MG63 (cell line): Measurements from ENCODE around the gene ST3GAL6. TPM values are rescaled to one million over a fixed set of nuclear protein-coding genes. Genes with fewer than 3 reads are reported as not detected.

Experiments
- DNase-seq: peaks from one replicate; pipeline ENCODE4 v3.0.0-alpha.2; 2020
- H3K27me3 ChIP-seq: fragments of 250-450 bp; sonication (Bioruptor Pico); 2 replicates; pipeline ENCODE4 v1.5.1; 2020; ENCODE audit warnings: mild to moderate bottlenecking, moderate library complexity
- H3K36me3 ChIP-seq: fragments of 250-450 bp; sonication (Bioruptor Pico); 2 replicates; pipeline ENCODE4 v1.5.1; 2020; ENCODE audit warnings: mild to moderate bottlenecking, moderate library complexity
- H3K4me3 ChIP-seq: fragments of 250-450 bp; sonication (Bioruptor Pico); 2 replicates; pipeline ENCODE4 v1.5.1; 2020; ENCODE audit warnings: mild to moderate bottlenecking, moderate library complexity
- H3K9me3 ChIP-seq: fragments of 250-450 bp; sonication (Bioruptor Pico); 2 replicates; pipeline ENCODE4 v1.5.1; 2020; ENCODE audit warnings: mild to moderate bottlenecking, moderate library complexity
- total RNA-seq: library from RNA; depleted of rRNA; stranded (reverse); fragments of >200 nt; shearing (Covaris generic); gene quantifications from 2 replicates; pipeline ENCODE4 v1.2.3, GENCODE V29; 2014; ENCODE audit warnings: low replicate concordance

Gene ST3GAL6
- total RNA-seq, 1 experiment from 2014 or later = 1.4 TPM

DNA sequence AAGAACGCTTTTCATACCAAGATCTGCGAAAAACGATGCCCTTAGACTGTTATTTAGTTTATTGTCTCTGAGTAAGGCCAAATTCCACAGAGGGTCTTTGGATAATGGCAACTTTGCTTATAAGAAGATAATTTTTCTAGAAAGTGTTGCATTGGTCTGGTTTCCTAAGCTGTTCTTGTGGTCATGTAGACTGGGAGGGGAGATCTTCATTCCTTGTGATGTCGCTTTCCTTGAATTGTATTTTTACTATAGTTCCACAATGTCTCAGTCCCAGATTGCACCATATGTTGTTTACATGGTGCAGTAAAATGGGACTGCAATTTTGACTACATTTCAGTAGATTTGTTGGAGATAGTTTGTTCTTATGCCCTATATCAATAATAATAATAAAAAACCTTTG, 28.8 kb upstream of the ST3GAL6 start:
- Histone ChIP-seq H3K27me3 (no peaks in the 10 kb centered on the region; the same call in 1 of the 2 replicates), H3K36me3 (no peaks in the 10 kb centered on the region), H3K4me3 (peak overlapping the region; percentile 70; the same call in 1 of the 2 replicates), H3K9me3 (no peaks in the 10 kb centered on the region)
- DNase-seq = no peak

DNA sequence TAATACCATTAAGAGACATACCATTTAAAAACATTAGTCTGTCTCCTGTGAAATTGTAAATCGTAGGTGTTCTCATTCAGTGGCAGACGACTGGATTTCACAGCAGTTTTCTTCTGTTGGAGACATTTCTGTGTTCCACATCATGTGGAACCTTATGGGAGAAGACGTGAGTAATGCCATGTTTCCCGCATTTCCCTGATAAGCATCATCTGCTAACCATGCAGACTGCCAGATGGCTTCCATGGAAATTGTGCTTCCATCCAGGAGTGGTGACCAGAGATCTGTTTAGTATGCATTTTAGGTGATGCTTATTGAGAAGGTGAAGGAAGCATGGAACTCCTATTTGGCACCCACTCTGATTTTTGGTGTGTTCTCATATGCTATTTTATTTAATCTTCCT, 28.4 kb upstream of the ST3GAL6 start:
- H3K4me3 ChIP-seq = no peak overlapping the region
- no peaks in the 10 kb centered on the region; the same call in 1 of the 2 replicates for H3K27me3 ChIP-seq
- no peaks in the 10 kb centered on the region for H3K36me3 ChIP-seq
- H3K9me3 ChIP-seq = no peaks in the 10 kb centered on the region
- no peak for DNase-seq

DNA sequence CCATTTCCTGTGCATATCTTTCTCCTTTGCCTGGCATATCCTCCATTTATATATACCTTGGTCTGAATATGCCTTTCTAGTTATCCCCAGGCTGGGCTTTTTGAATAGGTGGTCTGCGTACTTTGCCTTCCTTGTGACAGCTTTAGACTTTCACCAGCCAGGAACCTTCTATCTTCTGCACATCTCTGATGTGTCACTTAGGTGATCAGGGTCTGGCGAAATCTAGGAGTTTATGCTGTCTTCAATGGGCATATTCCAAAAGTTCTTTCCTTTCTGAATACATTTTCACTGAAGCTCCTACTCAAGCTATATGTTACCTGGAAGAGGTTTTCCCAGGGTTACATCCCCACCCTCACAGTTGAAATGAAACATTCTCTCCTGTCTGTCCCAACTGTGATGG, 27.8 kb upstream of the ST3GAL6 start:
- DNase-seq = no peak
- H3K27me3 ChIP-seq = no peaks in the 10 kb centered on the region; the same call in 1 of the 2 replicates
- no peaks in the 10 kb centered on the region for H3K9me3 ChIP-seq
- no peaks in the 10 kb centered on the region for H3K36me3 ChIP-seq
- no peak overlapping the region for H3K4me3 ChIP-seq

DNA sequence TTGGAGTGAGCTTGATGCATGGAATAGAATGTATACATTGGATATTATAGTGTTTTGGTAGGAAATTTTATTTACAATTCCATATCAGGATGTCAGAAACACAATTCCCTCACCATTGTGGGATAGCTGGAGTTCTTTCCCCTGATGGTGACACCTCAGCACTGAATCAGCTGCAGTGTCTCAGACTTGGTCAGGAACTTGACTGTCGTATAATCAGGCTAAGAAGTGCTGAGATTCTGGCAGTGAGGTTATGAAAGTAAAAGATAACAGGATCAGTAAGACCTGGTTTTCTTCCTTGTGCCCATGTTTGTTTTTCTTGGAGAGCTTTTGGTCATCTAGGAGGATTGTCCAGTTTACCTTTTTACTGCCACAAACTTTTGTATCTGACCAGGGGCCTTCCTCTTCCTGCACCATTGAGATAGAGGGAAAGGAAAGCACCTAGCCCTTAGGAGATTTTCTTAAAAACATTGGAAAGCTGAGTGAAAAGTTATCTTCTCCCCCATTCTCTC, 27.3 kb upstream of the ST3GAL6 start:
- no peaks in the 10 kb centered on the region for H3K9me3 ChIP-seq
- no peak for DNase-seq
- H3K27me3 ChIP-seq = no peaks in the 10 kb centered on the region; the same call in 1 of the 2 replicates

DNA sequence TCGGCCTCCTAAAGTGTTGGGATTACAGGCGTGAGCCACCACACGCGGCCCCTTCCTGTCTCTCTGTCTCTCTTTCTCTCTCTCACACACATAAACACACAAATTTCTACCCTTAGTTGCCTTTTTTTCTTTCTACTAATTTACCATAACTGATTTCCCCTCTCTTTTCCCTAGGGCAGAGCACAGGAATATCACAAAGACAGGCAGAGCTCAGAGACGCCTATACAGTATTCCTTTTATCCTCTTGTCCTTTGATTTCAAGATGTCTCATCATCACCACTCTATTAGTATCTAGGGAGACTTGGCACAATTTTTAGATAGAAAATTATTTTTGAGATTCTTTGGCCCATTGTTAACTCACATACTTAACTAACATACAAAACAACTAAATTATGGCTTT, 25.8 kb upstream of the ST3GAL6 start:
- no peaks in the 10 kb centered on the region for H3K27me3 ChIP-seq
- no peaks in the 10 kb centered on the region for H3K36me3 ChIP-seq

More for the DNA sequence above, 27.3 kb upstream of the ST3GAL6 start:
- H3K4me3 ChIP-seq = no peak overlapping the region
- H3K36me3 ChIP-seq = no peaks in the 10 kb centered on the region

DNA sequence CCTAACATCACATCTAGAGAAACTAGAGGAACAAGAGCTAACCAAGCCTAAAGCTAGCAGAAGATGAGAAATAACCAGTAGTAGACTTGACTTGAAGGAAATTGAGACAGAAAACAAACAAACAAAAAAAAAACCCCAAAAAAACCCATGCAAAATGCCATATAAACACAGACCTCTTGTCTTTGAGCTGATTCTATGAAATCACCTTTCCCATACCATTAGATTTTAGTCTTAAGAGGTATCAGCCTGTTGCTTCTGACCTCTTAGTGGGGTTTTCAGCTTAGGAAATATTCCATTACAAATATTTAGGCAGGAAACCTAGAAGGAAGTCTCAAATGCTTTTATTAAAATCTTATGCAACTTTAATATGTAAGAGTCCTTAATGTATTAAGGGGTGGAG, 23.9 kb upstream of the ST3GAL6 start:
- Histone ChIP-seq H3K27me3 (no peaks in the 10 kb centered on the region), H3K4me3 (no peak overlapping the region), H3K9me3 (no peaks in the 10 kb centered on the region), H3K36me3 (no peaks in the 10 kb centered on the region)
- DNase-seq = no peak

More for the DNA sequence above, 25.8 kb upstream of the ST3GAL6 start:
- no peak overlapping the region for H3K4me3 ChIP-seq
- no peaks in the 10 kb centered on the region for H3K9me3 ChIP-seq
- DNase-seq = no peak

DNA sequence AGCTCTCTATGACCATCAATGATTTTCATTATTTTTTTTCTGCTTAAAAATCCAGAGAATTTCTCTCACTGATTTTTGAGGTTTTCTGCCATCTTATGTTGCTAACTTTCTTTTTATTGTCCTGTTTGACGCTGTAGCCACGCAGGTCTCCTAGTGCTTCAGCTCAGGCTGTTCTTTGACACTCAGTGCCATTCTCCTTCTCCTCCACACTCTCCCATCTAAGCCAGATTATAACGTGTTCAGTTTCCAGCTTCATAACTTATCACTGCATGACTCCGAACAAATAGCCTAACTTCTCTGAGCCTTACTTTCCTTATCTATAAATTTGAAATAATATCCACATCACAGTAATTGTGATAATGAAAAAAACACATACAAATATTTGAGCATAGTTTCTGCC, 22.8 kb upstream of the ST3GAL6 start:
- H3K27me3 ChIP-seq = no peaks in the 10 kb centered on the region
- no peak overlapping the region for H3K4me3 ChIP-seq
- H3K9me3 ChIP-seq = no peaks in the 10 kb centered on the region
- H3K36me3 ChIP-seq = no peaks in the 10 kb centered on the region
- no peak for DNase-seq

DNA sequence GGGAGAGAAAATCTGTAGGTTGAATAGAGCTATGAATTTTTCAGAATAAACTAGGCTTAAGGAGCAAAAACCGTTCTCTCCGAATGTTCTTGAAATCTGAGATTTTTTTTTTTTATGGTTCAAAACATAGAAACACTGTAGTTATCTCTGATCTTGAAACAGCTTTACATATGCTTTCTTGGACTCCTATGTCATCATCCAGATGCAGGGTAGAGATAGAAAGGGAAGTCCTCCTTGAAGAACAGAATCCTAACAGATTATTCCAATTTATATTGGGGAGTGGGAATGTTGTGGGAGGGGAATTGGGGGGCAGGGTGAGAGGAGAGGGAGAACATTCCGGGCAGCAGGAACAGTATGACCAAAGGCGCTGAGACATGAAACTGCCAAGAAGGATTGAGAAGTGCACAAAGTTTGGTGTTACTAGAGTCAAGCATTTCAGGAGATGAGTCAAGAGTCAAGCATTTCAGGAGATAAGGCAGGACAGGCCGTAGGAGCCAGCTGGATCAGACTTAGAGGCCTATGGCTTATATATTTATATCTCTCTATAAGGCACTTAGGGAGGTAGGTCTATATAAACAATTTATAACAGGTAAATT, 21.9 kb upstream of the ST3GAL6 start:
- H3K27me3 ChIP-seq = no peaks in the 10 kb centered on the region
- no peaks in the 10 kb centered on the region for H3K36me3 ChIP-seq
- H3K9me3 ChIP-seq = no peaks in the 10 kb centered on the region
- no peak overlapping the region for H3K4me3 ChIP-seq
- peak; percentile 26 for DNase-seq

DNA sequence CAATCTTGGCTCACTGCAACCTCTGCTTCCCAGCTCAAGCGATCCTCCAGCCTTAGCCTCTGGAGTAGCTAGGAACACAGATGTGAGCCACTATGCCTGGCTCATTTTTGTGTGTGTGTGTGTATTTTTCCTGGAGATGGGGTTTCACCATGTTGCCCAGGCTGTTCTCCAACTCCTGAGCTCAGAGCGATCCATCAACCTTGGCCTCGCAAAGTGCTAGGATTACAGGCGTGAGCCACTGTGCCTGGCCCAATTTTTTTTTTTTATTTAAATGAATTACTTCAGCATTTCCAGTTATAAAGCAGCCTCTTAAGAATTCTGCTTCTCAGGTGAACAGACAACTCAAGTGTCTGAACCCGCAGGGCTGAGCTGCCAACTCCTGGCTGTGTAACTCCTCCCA, 20.1 kb upstream of the ST3GAL6 start:
- no peak for DNase-seq
- no peaks in the 10 kb centered on the region for H3K27me3 ChIP-seq
- no peaks in the 10 kb centered on the region for H3K9me3 ChIP-seq
- no peak overlapping the region for H3K4me3 ChIP-seq
- no peaks in the 10 kb centered on the region for H3K36me3 ChIP-seq

DNA sequence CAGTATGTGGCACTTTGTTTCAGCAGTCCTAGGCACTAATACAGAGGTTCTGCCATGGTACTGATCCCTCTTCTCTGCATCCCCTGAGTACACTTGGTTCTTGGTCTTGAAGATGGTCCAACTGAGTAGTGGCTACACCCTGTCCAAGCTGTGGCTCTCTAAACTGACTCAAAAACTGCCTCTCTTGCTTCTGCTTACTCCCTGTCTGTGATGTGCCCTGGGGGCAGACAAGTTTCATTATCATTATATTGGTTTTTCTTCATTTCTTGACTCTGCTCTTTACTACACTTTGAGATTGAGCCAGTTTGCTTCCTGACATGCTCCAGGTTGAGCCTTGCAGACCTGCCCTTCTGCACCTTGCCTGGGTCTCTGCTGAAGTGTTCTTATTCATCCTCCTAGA, 18.9 kb upstream of the ST3GAL6 start:
- H3K27me3 ChIP-seq = no peaks in the 10 kb centered on the region
- H3K4me3 ChIP-seq = no peak overlapping the region
- no peaks in the 10 kb centered on the region for H3K9me3 ChIP-seq
- no peaks in the 10 kb centered on the region for H3K36me3 ChIP-seq
- no peak for DNase-seq

DNA sequence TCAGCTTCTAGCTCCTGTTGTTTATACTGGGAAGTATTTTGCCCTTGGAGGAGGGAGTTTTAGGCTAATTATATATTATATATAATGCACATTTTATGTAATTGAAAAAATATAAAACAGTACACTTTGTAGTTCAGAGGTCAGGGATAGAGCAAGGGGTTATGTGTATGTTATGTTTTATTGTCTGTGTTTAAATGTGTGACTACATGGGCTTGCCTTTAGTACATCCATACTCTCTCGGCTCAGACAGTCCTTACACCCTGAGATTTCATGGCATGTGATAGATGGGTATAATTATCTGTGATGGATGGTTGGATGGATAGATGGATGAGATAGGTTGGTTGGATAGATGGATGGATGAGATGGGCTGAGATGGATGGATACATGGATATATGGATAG, 17.4 kb upstream of the ST3GAL6 start:
- H3K4me3 ChIP-seq = no peak overlapping the region
- no peaks in the 10 kb centered on the region for H3K36me3 ChIP-seq
- no peaks in the 10 kb centered on the region for H3K27me3 ChIP-seq
- H3K9me3 ChIP-seq = no peaks in the 10 kb centered on the region
- DNase-seq = no peak

DNA sequence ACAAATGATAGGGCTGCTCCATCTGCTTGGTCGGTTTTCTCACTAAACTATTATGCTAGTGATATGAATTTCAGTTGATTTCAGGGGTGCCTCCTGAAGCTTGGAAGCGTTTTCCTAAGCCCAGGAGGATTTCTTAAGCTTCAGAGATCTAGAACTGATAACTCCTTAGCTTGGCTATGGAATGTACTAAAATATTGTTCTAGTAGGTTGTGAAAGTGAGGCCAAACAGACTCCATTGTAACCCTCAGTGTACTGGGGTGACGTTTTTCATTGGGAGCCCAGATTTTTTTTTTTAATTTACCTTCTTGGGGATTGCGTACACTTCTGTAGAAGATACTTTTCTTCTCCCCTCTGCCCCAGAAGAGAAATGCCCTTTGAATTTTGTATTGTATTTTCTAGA, 17.0 kb upstream of the ST3GAL6 start:
- Histone ChIP-seq H3K4me3 (no peak overlapping the region), H3K36me3 (no peaks in the 10 kb centered on the region), H3K27me3 (no peaks in the 10 kb centered on the region), H3K9me3 (no peaks in the 10 kb centered on the region)
- no peak for DNase-seq

DNA sequence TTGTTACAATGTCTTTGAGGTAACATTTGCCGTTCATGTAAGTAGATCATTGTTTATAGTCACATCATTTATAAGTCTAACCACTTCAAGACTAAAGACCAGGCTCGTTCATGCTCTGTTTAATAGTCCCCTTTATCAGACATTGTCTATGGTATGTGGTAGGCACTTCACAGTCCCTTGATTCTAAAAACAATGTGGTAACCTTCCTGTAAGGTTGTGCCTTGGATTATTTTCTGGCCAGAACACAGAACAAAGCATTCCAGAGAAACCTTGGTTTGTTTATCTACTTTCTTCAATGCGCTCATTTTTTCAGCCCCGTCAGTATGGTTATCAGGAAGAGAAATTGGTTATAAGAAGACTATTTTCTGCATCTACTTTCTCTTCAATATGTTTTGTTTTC, 16.3 kb upstream of the ST3GAL6 start:
- Histone ChIP-seq H3K9me3 (no peaks in the 10 kb centered on the region), H3K4me3 (no peak overlapping the region), H3K36me3 (no peaks in the 10 kb centered on the region), H3K27me3 (no peaks in the 10 kb centered on the region)
- DNase-seq = no peak

DNA sequence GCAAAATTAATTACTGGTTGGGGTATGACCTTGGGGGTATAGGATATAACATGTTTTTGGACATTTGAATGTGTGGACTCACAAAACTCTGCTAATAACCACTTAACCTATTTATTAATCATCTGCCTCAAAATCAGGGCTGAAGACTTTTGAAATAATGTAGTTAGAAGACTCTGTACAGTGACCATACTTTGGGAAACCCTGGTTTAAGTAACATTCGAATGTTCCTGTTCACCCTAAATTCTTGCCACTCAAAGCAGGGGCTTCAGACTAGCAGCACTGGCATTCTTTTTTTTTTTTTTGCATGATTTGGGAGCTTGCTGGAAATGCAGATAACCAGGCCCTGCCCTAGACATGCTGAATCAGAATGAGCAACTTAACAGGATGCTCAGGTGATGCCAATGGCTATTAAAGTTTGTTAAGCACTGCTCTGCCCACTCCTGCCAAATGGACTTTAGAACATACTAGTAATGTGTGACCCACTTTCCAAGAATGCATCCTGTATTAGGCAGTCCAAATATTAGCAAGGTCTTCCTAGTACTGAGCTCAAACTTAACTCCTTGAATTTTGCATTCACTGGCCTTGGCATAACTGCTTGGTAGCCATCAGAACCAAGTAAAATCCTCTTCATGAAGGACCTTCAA, 12.7 kb upstream of the ST3GAL6 start:
- Histone ChIP-seq H3K9me3 (no peaks in the 10 kb centered on the region), H3K27me3 (no peaks in the 10 kb centered on the region)
- DNase-seq = peak; percentile 51

DNA sequence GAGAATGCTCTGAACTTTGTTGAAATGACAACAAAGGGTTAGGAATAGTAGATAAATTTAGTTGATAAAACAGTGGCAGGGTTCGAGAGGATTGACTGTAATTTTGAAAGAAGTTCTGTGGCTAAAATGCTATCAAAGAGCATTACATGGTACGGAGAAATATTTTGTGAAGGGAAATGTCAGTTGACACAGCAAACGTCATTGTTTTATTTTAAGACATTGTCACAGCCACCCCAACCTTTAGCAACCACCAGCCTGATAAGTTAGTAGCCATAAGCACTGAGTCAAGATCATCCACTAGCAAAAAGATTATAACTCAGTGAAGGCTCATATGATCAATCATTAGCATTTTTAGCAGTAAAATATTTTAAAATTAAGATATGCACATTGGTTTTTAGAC, 8.7 kb upstream of the ST3GAL6 start:
- Histone ChIP-seq H3K27me3 (no peaks in the 10 kb centered on the region), H3K9me3 (no peaks in the 10 kb centered on the region), H3K36me3 (no peaks in the 10 kb centered on the region), H3K4me3 (no peak overlapping the region)
- DNase-seq = no peak

More for the DNA sequence above, 12.7 kb upstream of the ST3GAL6 start:
- Histone ChIP-seq H3K36me3 (no peaks in the 10 kb centered on the region), H3K4me3 (no peak overlapping the region)

DNA sequence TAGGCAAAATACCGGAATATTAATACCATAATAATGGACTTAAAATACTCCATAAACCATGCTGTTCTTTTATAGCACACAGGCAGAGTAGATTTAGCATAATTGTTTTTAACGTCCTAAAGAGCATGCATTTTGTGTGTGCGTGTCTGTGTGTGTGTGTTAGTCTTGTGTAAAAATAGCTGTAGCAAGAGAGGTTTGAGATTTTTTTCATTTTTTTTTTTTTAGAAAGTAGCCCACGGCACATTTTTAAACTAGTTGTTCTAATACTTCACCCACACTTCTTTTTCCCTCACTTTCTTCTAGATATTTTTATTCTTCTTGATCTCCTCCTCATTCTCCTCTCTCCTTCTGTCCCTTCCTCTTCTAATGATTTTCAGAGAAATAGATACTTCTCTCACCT, 7.5 kb upstream of the ST3GAL6 start:
- DNase-seq = no peak
- H3K27me3 ChIP-seq = no peaks in the 10 kb centered on the region
- no peak overlapping the region for H3K4me3 ChIP-seq
- H3K9me3 ChIP-seq = no peaks in the 10 kb centered on the region
- H3K36me3 ChIP-seq = no peaks in the 10 kb centered on the region

DNA sequence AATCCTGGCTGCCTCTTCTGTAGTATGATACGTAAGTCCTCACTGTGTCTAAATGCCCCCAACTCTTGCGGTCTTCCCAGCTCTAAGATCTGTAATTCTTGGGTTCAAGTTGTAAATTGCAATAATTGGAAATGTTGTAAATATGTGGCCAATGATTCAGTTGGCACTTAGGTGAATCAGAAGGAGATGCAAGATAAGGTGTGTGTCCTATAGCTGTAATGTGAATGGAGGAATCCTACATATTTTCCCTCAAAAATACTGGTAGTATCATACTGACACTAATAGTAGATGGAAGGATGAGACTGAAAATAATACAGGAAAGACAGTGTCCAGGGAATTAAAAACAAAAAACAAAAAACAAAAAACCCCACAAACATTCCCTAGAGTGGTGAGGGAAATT, 3.5 kb upstream of the ST3GAL6 start:
- H3K36me3 ChIP-seq = no peaks in the 10 kb centered on the region
- H3K9me3 ChIP-seq = no peaks in the 10 kb centered on the region
- no peak overlapping the region for H3K4me3 ChIP-seq
- DNase-seq = no peak
- no peaks in the 10 kb centered on the region for H3K27me3 ChIP-seq

DNA sequence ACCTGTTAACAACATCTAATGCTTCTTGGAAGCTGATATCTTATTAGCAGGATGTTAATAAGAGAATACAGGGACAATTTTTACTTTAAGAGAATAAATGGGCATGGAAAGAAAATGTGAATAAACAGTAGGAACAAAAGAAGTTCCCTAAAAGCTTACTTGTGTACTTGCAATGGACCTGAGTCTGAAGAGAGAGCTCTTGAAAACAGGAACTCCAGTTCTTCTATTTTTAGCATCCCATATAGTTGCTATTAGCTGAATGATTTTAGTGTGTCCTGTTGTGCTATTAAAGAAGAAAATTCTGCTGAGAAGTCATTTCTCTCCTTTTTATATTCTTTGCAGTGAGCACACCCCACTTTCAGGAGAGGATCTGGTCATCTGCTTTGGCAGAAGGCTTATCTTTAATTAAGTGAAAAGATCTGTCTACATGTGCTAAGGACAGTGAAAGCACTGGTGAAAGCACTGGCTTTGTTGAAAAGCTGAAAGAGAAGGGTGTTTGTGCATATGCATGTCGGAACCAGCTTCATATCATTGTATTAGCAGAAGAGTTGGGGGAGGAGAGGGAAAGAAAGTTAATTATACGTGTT, 1.4 kb upstream of the ST3GAL6 start:
- Histone ChIP-seq H3K27me3 (no peaks in the 10 kb centered on the region), H3K36me3 (no peaks in the 10 kb centered on the region), H3K9me3 (no peaks in the 10 kb centered on the region), H3K4me3 (no peak overlapping the region)
- no peak for DNase-seq
